ENCODE data around the gene PDE7B. TPM values are rescaled to one million over a fixed set of nuclear protein-coding genes. Genes with fewer than 3 reads are reported as not detected.

PDE7B gene
- total and polyA plus RNA-seq, 2 of the 8 experiments (the other 6 are each of a cell fraction or from before 2014, with no cell fraction given), result not detected

DNA sequence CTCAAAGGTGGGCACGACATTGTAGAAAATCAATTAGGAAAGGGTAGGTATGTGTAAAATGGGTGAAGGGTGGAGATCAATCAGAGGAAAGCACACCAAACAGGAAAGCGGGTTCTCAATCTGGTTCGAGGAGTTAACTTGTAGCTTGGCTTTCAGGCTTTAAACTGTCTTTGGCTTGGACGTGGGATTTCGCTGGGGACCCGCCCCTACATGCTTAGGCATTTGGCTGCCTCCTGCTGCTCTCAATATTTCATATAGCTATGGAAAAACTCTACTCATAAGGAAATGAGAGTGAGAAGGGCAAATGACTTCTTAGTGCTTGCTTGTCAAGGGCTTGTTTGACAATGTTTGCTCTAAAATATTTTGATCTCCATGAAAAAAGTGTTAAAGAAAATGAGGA, 38.1 kb upstream of the PDE7B start:
- Histone ChIP-seq H3K4ac (replicated peaks; ENCODE audit: insufficient read length, low read depth, low read length) (no peak overlapping the region), H3K14ac (ENCODE audit: insufficient read length) (no peak overlapping the region), H4K91ac (replicated peaks; ENCODE audit: insufficient read length, low read length) (no peak overlapping the region), H4K5ac (ENCODE audit: insufficient read length, low read depth, low read length) (no peak overlapping the region), H3K23me2 (ENCODE audit: low read depth, low read length) (no peaks in the 10 kb centered on the region), H3K4me2 (ENCODE audit: insufficient read depth in 1 of 2, low read depth in 2 of 2, low read length in 2 of 2) (no peak overlapping the region), H3K9ac (replicated peaks in 1 of 4; ENCODE audit: extremely low read depth in 1 of 4, low read depth in 3 of 4, low read length in 3 of 4) (no peak overlapping the region), H2BK15ac (ENCODE audit: low read length) (no peak overlapping the region), H3K79me2 (ENCODE audit: control insufficient read depth in 1 of 2, insufficient read depth in 2 of 2, low read length in 2 of 2) (no peaks in the 10 kb centered on the region), H3K27ac (ENCODE audit: low read depth, low read length) (no peak overlapping the region), H3K79me1 (ENCODE audit: low read depth, low read length) (no peaks in the 10 kb centered on the region), H3K56ac (replicated peaks; ENCODE audit: insufficient read length, low read depth, low read length) (no peak overlapping the region), H2BK5ac (ENCODE audit: low read depth, low read length) (no peak overlapping the region), H4K20me1 (replicated peaks in 1 of 2; ENCODE audit: control insufficient read depth in 1 of 2, insufficient read depth in 2 of 2, low read length in 2 of 2) (no peaks in the 10 kb centered on the region), H2BK12ac (ENCODE audit: low read depth, low read length) (peak overlapping the region; percentile 72; the same call in 1 of the 2 replicates), H3K36me3 (ENCODE audit: control insufficient read depth in 2 of 4, insufficient read depth in 4 of 4, low read length in 3 of 4) (no peaks in the 10 kb centered on the region), H3K4me1 (replicated peaks in 1 of 4; ENCODE audit: control insufficient read depth in 3 of 4, insufficient read depth in 4 of 4, low read length in 3 of 4) (peaks cover 0 to 12% (median 3%) of the 10 kb centered on the region in 4 experiments; a peak in 4 of 7 replicates), H2AFZ (ENCODE audit: low read length) (peak overlapping the region; percentile 74; the same call in 1 of the 2 replicates), H2BK20ac (ENCODE audit: low read length) (peak overlapping the region; percentile 27; the same call in 1 of the 2 replicates), H3K9me3 (ENCODE audit: insufficient read depth in 2 of 2, low read depth in 1 of 2, low read length in 1 of 2) (no peaks in the 10 kb centered on the region), H2AK5ac (ENCODE audit: low read depth, low read length) (no peak overlapping the region), H3K18ac (ENCODE audit: extremely low read depth, low read length) (no peak overlapping the region), H3K23ac (ENCODE audit: insufficient read length) (no peak overlapping the region), H4K8ac (ENCODE audit: extremely low read depth, insufficient read depth, low read length) (no peak overlapping the region), H3K4me3 (ENCODE audit: extremely low read depth in 1 of 4, insufficient read depth in 2 of 4, low read depth in 3 of 4, low read length in 4 of 4) (no peak overlapping the region), H2BK120ac (replicated peaks; ENCODE audit: low read depth, low read length) (no peak overlapping the region), H3K27me3 (replicated peaks in 1 of 4; ENCODE audit: control insufficient read depth in 3 of 4, extremely low read depth in 1 of 4, insufficient read depth in 3 of 4, low read length in 3 of 4) (no peaks in the 10 kb centered on the region)
- DNase-seq (ENCODE audit: low read depth in 1 of 2, low spot score in 2 of 2) (no peak), FAIRE-seq (no peak)
- TF ChIP-seq KDM4A (IDR thresholded peaks at IDR 0.05; ENCODE audit: low read depth, low read length, severe bottlenecking) (no peak), SIX5 (IDR thresholded peaks at IDR 0.05; ENCODE audit: low read depth, low read length) (no peak), PHF8 (conservative IDR thresholded peaks at IDR 0.05; ENCODE audit: low read depth, low read length) (no peak), CREB1 (IDR thresholded peaks at IDR 0.05) (no peak), BCL11A (IDR thresholded peaks at IDR 0.05; ENCODE audit: low read depth in 2 of 2, low read length in 2 of 2) (no peak), POU5F1 (IDR thresholded peaks at IDR 0.05; ENCODE audit: low read depth, low read length) (no peak), KDM5A (IDR thresholded peaks at IDR 0.05; ENCODE audit: low read length) (no peak), CBX8 (IDR thresholded peaks at IDR 0.05; ENCODE audit: borderline replicate concordance, low read depth, low read length) (no peak), RFX5 (IDR thresholded peaks at IDR 0.05; ENCODE audit: borderline replicate concordance, low read depth, low read length) (no peak), YY1 (IDR thresholded peaks at IDR 0.05; ENCODE audit: low read depth, low read length) (no peak), SUZ12 (IDR thresholded peaks at IDR 0.05; ENCODE audit: low read length) (no peak)
- TF ChIP-seq, protein P1, sequence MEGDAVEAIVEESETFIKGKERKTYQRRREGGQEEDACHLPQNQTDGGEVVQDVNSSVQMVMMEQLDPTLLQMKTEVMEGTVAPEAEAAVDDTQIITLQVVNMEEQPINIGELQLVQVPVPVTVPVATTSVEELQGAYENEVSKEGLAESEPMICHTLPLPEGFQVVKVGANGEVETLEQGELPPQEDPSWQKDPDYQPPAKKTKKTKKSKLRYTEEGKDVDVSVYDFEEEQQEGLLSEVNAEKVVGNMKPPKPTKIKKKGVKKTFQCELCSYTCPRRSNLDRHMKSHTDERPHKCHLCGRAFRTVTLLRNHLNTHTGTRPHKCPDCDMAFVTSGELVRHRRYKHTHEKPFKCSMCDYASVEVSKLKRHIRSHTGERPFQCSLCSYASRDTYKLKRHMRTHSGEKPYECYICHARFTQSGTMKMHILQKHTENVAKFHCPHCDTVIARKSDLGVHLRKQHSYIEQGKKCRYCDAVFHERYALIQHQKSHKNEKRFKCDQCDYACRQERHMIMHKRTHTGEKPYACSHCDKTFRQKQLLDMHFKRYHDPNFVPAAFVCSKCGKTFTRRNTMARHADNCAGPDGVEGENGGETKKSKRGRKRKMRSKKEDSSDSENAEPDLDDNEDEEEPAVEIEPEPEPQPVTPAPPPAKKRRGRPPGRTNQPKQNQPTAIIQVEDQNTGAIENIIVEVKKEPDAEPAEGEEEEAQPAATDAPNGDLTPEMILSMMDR (IDR thresholded peaks at IDR 0.05; ENCODE audit: control extremely low read depth in 1 of 3, insufficient read depth in 1 of 3, low read depth in 1 of 3, low read length in 3 of 3), result no peak
- CTCF ChIA-PET (ENCODE audit: partially characterized antibody), result interaction anchor here (0.6 to 0.8 kb wide), 2 partner anchors 18 to 38 kb away, joined by 3 to 4 read pairs; partner anchors contain the start of gene PDE7B
- 87% methylated on average over 6 of the region's 6 CpGs; no CpG with 5 or more reads in 1 of the 2 experiments for WGBS, 2 experiments (ENCODE audit: extremely low coverage in 1 of 2, insufficient coverage in 1 of 2, insufficient read length in 1 of 2, insufficient replicate concordance in 2 of 2, low coverage in 1 of 2, low lambda C conversion rate in 2 of 2, missing lambda C conversion rate in 1 of 2)
- POLR2A ChIA-PET (ENCODE audit: partially characterized antibody), result interaction anchor here (0.6 kb wide), 1 partner anchor 702 kb away, joined by 5 read pairs; no protein-coding TSS in a partner anchor

Measured in H1 (cell line).